ENCODE results near the gene HNRNPA2B1. TPM values are rescaled to one million over a fixed set of nuclear protein-coding genes. Genes with fewer than 3 reads are reported as not detected.

The HNRNPA2B1 gene
- total RNA-seq, 4 donors from 2014 or later: 206 to 296 (median 285) TPM

GRCh38 chr7:26227987-26228386 lies 27.4 kb upstream of the HNRNPA2B1 start:
- ATAC-seq (ENCODE audit: low FRiP score) (no peak), DNase-seq (ENCODE audit: low spot score) (no peak)
- TF ChIP-seq CTCF (IDR thresholded peaks at IDR 0.05): no peak

DNA sequence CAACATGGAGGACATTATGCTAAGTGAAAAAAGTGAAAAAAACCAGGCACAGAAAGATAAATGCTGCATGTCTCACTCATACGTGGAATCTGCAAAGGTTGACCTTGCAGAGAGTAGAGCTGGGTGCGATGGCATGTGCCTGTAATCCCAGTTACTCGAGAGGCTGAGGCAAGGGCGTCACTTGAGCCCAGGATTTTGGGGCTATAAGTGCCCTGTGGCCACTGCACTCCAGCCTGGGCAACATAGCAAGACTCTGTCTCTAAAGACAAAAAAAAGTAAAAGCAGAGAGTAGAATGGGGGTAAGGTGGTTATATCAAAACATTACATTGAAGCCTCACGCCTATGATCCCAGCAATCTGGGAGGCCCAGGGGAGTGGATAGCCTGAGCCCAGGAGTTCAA lies 23.8 kb upstream of the HNRNPA2B1 start:
- ATAC-seq (ENCODE audit: low FRiP score) (no peak), DNase-seq (ENCODE audit: low spot score) (no peak)
- TF ChIP-seq CTCF (IDR thresholded peaks at IDR 0.05): no peak

DNA sequence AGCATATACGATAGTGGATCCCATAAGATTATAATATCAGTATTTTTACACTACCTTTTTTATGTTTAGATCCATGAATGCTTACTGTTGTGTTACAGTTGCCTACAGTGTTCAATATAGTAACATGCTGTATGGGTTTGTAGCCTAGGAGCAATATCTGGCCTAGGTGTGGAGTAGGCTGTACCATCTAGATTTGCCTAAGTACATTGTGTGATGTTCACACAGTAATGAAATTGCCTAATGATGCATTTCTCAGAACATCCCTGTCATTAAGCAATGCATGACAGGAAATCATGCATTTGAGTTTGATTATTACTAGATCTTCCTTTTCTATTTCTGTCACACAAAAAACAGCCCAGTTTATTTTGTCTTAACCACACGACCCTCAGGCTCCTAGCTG lies 15.5 kb upstream of the HNRNPA2B1 start:
- DNase-seq (ENCODE audit: low spot score) (no peak), ATAC-seq (ENCODE audit: low FRiP score) (no peak)
- no peak for TF ChIP-seq CTCF (IDR thresholded peaks at IDR 0.05)

GRCh38 chr7:26213807-26214515 lies 13.4 kb upstream of the HNRNPA2B1 start:
- TF ChIP-seq CTCF (IDR thresholded peaks at IDR 0.05): no peak
- DNase-seq (ENCODE audit: low spot score) (no peak), ATAC-seq (ENCODE audit: low FRiP score) (no peak)

GRCh38 chr7:26212921-26213718 lies 12.6 kb upstream of the HNRNPA2B1 start:
- DNase-seq (ENCODE audit: low spot score) (no peak), ATAC-seq (ENCODE audit: low FRiP score) (no peak)

DNA sequence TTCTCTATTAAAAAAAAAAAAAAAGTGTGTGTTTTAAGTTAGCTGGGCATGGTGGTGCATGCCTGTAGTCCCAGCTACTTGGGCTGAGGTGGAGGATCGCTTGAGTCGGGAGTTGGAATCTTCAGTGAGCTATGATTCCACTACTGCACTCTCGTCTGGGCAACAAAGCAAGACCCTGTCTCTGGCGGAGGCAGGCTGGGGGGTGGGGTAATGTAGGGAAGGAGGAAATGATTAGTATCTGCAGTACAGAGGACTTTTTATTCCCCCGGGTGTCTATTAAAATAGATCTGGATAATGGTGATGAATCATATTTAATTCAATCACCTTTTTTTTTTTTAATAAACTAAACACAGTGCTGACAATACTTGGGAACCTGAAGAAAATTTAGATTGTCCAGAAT lies 7.5 kb upstream of the HNRNPA2B1 start:
- no peak for DNase-seq (ENCODE audit: low spot score)
- ATAC-seq (ENCODE audit: low FRiP score): no peak
- no peak for TF ChIP-seq CTCF (IDR thresholded peaks at IDR 0.05)

More at GRCh38 chr7:26212921-26213718, 12.6 kb upstream of the HNRNPA2B1 start:
- TF ChIP-seq CTCF (IDR thresholded peaks at IDR 0.05): no peak
